HEK293T (cell line): ENCODE data around the gene CBX4.

ENCODE experiments used
- SP1 ChIP-seq: fragments of 450-650 bp; IDR thresholded peaks from 2 replicates; pipeline ENCODE4 v1.6.1; 2017
- ZNF384 ChIP-seq: fragments of 450-650 bp; IDR thresholded peaks from 2 replicates; pipeline ENCODE4 v1.6.1; 2016

- TF ChIP-seq ZNF384 (no peak), SP1 (no peak)
Observed at GRCh38 chr17:79798299-79799173, 40.7 kb downstream of the CBX4 start.
